GM12891 (cell line): ENCODE measurements around the gene RPP14.

ENCODE experiments used
- POLR2A ChIP-seq: IDR thresholded peaks from 2 replicates; pipeline ENCODE4 v1.6.1; 2011; ENCODE audit warnings: low read depth, low read length, control low read depth
- POLR2AphosphoS5 ChIP-seq: IDR thresholded peaks from 2 replicates; pipeline ENCODE4 v1.6.1; 2011; ENCODE audit warnings: low read depth, low read length, control low read depth

GRCh38 chr3:58324391-58325390, 18.6 kb downstream of the RPP14 start:
- no peak for TF ChIP-seq POLR2AphosphoS5
- no peak for TF ChIP-seq POLR2A
